Trophoblast cell (in vitro differentiated cells and primary cell): ENCODE results near the gene TGFB1I1.
A peak's percentile ranks its signal among the peaks of the same experiment; 100 is the strongest.

ENCODE experiments used
- DNase-seq, 2 donors: peaks; one replicate each; pipeline ENCODE4 v3.0.0-alpha.2; 2016
- H2AFZ ChIP-seq: 2 replicates; pipeline ENCODE4 v1.6.1; 2013; ENCODE audit warnings: low read length, moderate library complexity, mild to moderate bottlenecking; ENCODE audit not compliant: insufficient read depth, poor library complexity
- H2AK5ac ChIP-seq: 2 replicates; pipeline ENCODE4 v1.6.1; 2013; ENCODE audit warnings: mild to moderate bottlenecking, low read length
- H2BK120ac ChIP-seq: 2 replicates; pipeline ENCODE4 v1.6.1; 2013; ENCODE audit warnings: low read length, mild to moderate bottlenecking, moderate library complexity; ENCODE audit not compliant: insufficient read depth, poor library complexity
- H2BK12ac ChIP-seq: 2 replicates; pipeline ENCODE4 v1.6.1; 2013; ENCODE audit warnings: mild to moderate bottlenecking, low read length, moderate library complexity
- H2BK5ac ChIP-seq: 2 replicates; pipeline ENCODE4 v1.6.1; 2013; ENCODE audit warnings: low read length, low read depth, moderate library complexity, mild to moderate bottlenecking; ENCODE audit not compliant: poor library complexity
- H3K14ac ChIP-seq: 2 replicates; pipeline ENCODE4 v1.6.1; 2013; ENCODE audit warnings: mild to moderate bottlenecking, low read length
- H3K18ac ChIP-seq: 2 replicates; pipeline ENCODE4 v1.6.1; 2013; ENCODE audit warnings: mild to moderate bottlenecking, low read length
- H3K23ac ChIP-seq: 2 replicates; pipeline ENCODE4 v1.6.1; 2013; ENCODE audit warnings: low read length
- H3K27ac ChIP-seq: 2 replicates; pipeline ENCODE4 v1.5.1; 2013; ENCODE audit warnings: low read depth, mild to moderate bottlenecking, inconsistent platforms, low read length, moderate library complexity
- H3K27me3 ChIP-seq: 2 replicates; pipeline ENCODE4 v1.6.1; 2013; ENCODE audit warnings: inconsistent platforms, mild to moderate bottlenecking, low read length, moderate library complexity; ENCODE audit not compliant: insufficient read depth
- H3K36me3 ChIP-seq, 2 experiments: 1 replicate in 1 of 2; 2 replicates in 1 of 2; pipeline ENCODE4 v1.6.1; 2013; ENCODE audit warnings: low read length in 2 of 2, mild to moderate bottlenecking in 2 of 2, moderate library complexity in 1 of 2; ENCODE audit not compliant: insufficient read depth in 2 of 2, control insufficient read depth in 1 of 2
- H3K4ac ChIP-seq: 2 replicates; pipeline ENCODE4 v1.6.1; 2013; ENCODE audit warnings: low read depth, mild to moderate bottlenecking, low read length, moderate library complexity
- H3K4me1 ChIP-seq, 2 experiments: 1 replicate in 1 of 2; 2 replicates in 1 of 2; pipeline ENCODE4 v1.6.1; 2013; ENCODE audit warnings: low read length in 2 of 2, mild to moderate bottlenecking in 2 of 2, moderate library complexity in 1 of 2; ENCODE audit not compliant: insufficient read depth in 2 of 2, control insufficient read depth in 1 of 2
- H3K4me2 ChIP-seq: 2 replicates; pipeline ENCODE4 v1.6.1; 2013; ENCODE audit warnings: inconsistent platforms, mild to moderate bottlenecking, low read length, moderate library complexity
- H3K4me3 ChIP-seq: 2 replicates; pipeline ENCODE4 v1.5.1; 2013; ENCODE audit warnings: mild to moderate bottlenecking, low read depth, low read length, inconsistent platforms
- H3K79me1 ChIP-seq: one replicate; pipeline ENCODE4 v1.6.1; 2013; ENCODE audit warnings: low read length
- H3K79me2 ChIP-seq: 2 replicates; pipeline ENCODE4 v1.6.1; 2013; ENCODE audit warnings: low read length, mild to moderate bottlenecking; ENCODE audit not compliant: control insufficient read depth, insufficient read depth, poor library complexity
- H3K9ac ChIP-seq: 2 replicates; pipeline ENCODE4 v1.6.1; 2013; ENCODE audit warnings: mild to moderate bottlenecking, low read length
- H3K9me3 ChIP-seq: 2 replicates; pipeline ENCODE4 v1.6.1; 2013; ENCODE audit warnings: low read depth, mild to moderate bottlenecking, control low read depth, inconsistent platforms, low read length; ENCODE audit not compliant: insufficient read depth
- H4K12ac ChIP-seq: 2 replicates; pipeline ENCODE4 v1.6.1; 2013; ENCODE audit warnings: low read depth, mild to moderate bottlenecking, low read length, moderate library complexity
- H4K8ac ChIP-seq: 2 replicates; pipeline ENCODE4 v1.6.1; 2013; ENCODE audit warnings: low read depth, mild to moderate bottlenecking, low read length, moderate library complexity
- H4K91ac ChIP-seq: one replicate; pipeline ENCODE4 v1.6.1; 2013; ENCODE audit warnings: low read depth, mild to moderate bottlenecking, low read length, moderate library complexity
- WGBS: extraction: QIAGEN DNeasy Blood & Tissue Kit; methylation state at CpG from one replicate; pipeline ENCODE4 v1.1.7; 2013; ENCODE audit warnings: missing lambda C conversion rate; ENCODE audit not compliant: insufficient read length, insufficient coverage; ENCODE audit errors: extremely low coverage; 5-methylcytosine and 5-hydroxymethylcytosine counted together

TGFB1I1 gene

GRCh38 chr16:31505483-31505882 lies 33.5 kb downstream of the TGFB1I1 start:
- no peak overlapping the region for H4K12ac ChIP-seq
- H2BK5ac ChIP-seq: no peak overlapping the region
- no peak overlapping the region for H3K4me2 ChIP-seq
- no peak overlapping the region for H2AK5ac ChIP-seq
- no peak overlapping the region for H3K14ac ChIP-seq
- H3K23ac ChIP-seq: no peak overlapping the region
- no peak overlapping the region for H3K18ac ChIP-seq
- H2AFZ ChIP-seq: no peak overlapping the region
- H3K27me3 ChIP-seq: no peaks in the 10 kb centered on the region
- no CpG with 5 or more reads among the region's 4 CpGs for WGBS
- no peaks in the 10 kb centered on the region for H3K9me3 ChIP-seq
- no peak overlapping the region for H2BK120ac ChIP-seq
- no peak overlapping the region for H2BK12ac ChIP-seq
- no peak for DNase-seq
- H3K4ac ChIP-seq: no peak overlapping the region
- peaks cover 0 to 2% of the 10 kb centered on the region in 2 experiments for H3K36me3 ChIP-seq
- H3K27ac ChIP-seq: no peak overlapping the region
- H3K9ac ChIP-seq: no peak overlapping the region
- no peak overlapping the region for H4K91ac ChIP-seq
- peaks cover 3 to 14% of the 10 kb centered on the region in 2 experiments for H3K4me1 ChIP-seq
- H3K4me3 ChIP-seq: no peak overlapping the region
- H4K8ac ChIP-seq: no peak overlapping the region
- peaks cover 10% of the 10 kb centered on the region for H3K79me1 ChIP-seq
- peaks cover 11% of the 10 kb centered on the region for H3K79me2 ChIP-seq

- Histone ChIP-seq H3K4me2 (peak overlapping the region; percentile 66), H3K79me1 (peaks cover 10% of the 10 kb centered on the region), H3K18ac (peak overlapping the region; percentile 75), H3K4me1 (peaks cover 3 to 8% of the 10 kb centered on the region in 2 experiments), H4K12ac (peak overlapping the region; percentile 99), H3K23ac (no peak overlapping the region), H3K14ac (peak overlapping the region; percentile 90), H4K8ac (peak overlapping the region; percentile 96), H3K4me3 (peak overlapping the region; percentile 94), H3K4ac (peak overlapping the region; percentile 90), H3K9me3 (no peaks in the 10 kb centered on the region), H2BK12ac (peak overlapping the region; percentile 0), H3K27ac (peak overlapping the region; percentile 91), H3K79me2 (peaks cover 11% of the 10 kb centered on the region), H4K91ac (peak overlapping the region; percentile 97), H3K9ac (peak overlapping the region; percentile 92), H2AK5ac (peak overlapping the region; percentile 9), H2AFZ (peak overlapping the region; percentile 38), H2BK120ac (peak overlapping the region; percentile 52), H2BK5ac (peak overlapping the region; percentile 97), H3K27me3 (no peaks in the 10 kb centered on the region), H3K36me3 (no peaks in the 10 kb centered on the region)
- DNase-seq: no peak
- no CpG with 5 or more reads among the region's 12 CpGs for WGBS
Observed at GRCh38 chr16:31507617-31507928, 35.6 kb downstream of the TGFB1I1 start.

DNA sequence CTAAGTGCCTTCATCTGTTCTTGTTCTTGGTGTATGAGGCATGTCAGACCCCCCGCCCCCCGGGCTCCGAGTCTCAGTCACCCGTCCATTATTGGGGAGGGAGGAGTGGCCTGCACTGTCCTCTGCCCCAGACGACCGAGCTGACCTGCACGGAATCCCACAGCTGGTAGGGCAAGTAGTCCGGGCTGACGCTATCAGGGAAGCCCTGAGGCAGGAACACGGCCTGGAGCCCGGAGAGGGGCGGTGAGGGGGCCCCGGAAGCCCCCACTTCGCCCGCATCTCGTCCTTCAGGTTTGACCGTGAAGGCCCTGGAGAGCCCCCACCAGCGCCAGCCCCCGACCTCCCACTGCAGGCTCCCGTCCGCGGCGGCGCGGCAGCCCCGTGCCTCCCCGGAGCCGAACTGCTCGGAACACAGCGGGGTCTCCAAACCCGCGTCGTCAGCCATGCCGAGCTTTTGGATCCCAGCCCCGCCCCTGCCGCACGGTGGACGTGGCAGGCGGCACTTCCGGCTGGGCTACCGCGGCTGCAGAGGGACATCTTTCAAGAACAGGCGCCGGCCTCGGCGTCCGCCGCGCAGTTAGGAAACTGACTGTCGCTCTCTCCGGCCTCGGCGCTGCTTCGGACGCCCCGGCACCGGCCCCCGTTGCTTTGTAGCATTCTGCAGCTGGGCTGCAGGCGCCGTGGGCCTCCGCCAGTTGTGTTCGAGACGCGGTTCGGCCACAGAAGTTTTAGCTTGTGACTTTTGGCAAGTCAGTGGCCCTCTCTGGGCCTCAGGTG lies 36.2 kb downstream of the TGFB1I1 start, which contains the start of gene RUSF1:
RUSF1 (minus strand) TSS at position 463 of the 777 bp plus-strand sequence; CDS start at position 445, 18 bp downstream.
- Histone ChIP-seq H3K23ac (no peak within 1 kb of the TSS), H2BK120ac (peak within 1 kb of the TSS; percentile 81), H3K9me3 (no peaks in the 10 kb centered on the region), H3K4me3 (peak within 1 kb of the TSS; percentile 94), H4K91ac (peak within 1 kb of the TSS; percentile 97), H3K27ac (peak within 1 kb of the TSS; percentile 91), H3K18ac (peak within 1 kb of the TSS; percentile 81), H3K79me2 (peaks cover 11% of the 10 kb centered on the region), H3K4me2 (peak within 1 kb of the TSS; percentile 66), H3K79me1 (peaks cover 10% of the 10 kb centered on the region), H2BK5ac (peak within 1 kb of the TSS; percentile 97), H4K12ac (peak within 1 kb of the TSS; percentile 99), H3K27me3 (no peaks in the 10 kb centered on the region), H2AFZ (peak within 1 kb of the TSS; percentile 87), H3K36me3 (no peaks in the 10 kb centered on the region), H3K14ac (peak within 1 kb of the TSS; percentile 99), H2AK5ac (peak within 1 kb of the TSS; percentile 62), H4K8ac (peak within 1 kb of the TSS; percentile 99), H3K4ac (peak within 1 kb of the TSS; percentile 90), H2BK12ac (peak within 1 kb of the TSS; percentile 0), H3K4me1 (peaks cover 3 to 8% of the 10 kb centered on the region in 2 experiments), H3K9ac (peak within 1 kb of the TSS; percentile 92)
- WGBS: no CpG with 5 or more reads among the region's 65 CpGs
- DNase-seq: peak; percentile 88 to 92

- H3K9me3 ChIP-seq: no peaks in the 10 kb centered on the region
- peak overlapping the region; percentile 87 for H2AFZ ChIP-seq
- peak overlapping the region; percentile 88 for H3K4ac ChIP-seq
- H3K14ac ChIP-seq: peak overlapping the region; percentile 99
- peak in 1 of 2 donors; percentile 26 for DNase-seq
- peak overlapping the region; percentile 66 for H3K4me2 ChIP-seq
- WGBS: no CpG with 5 or more reads among the region's 6 CpGs
- H3K79me2 ChIP-seq: peaks cover 11% of the 10 kb centered on the region
- H3K23ac ChIP-seq: no peak overlapping the region
- peak overlapping the region; percentile 95 for H2BK5ac ChIP-seq
- peak overlapping the region; percentile 99 for H4K12ac ChIP-seq
- H3K4me3 ChIP-seq: peak overlapping the region; percentile 94
- peak overlapping the region; percentile 99 for H4K8ac ChIP-seq
- peak overlapping the region; percentile 73 for H3K27ac ChIP-seq
- peaks cover 10% of the 10 kb centered on the region for H3K79me1 ChIP-seq
- peak overlapping the region; percentile 62 for H2AK5ac ChIP-seq
- peak overlapping the region; percentile 81 for H3K18ac ChIP-seq
- H3K4me1 ChIP-seq: peaks cover 3 to 8% of the 10 kb centered on the region in 2 experiments
- no peaks in the 10 kb centered on the region for H3K27me3 ChIP-seq
- peak overlapping the region; percentile 86 for H3K9ac ChIP-seq
- H2BK12ac ChIP-seq: no peak overlapping the region
- peak overlapping the region; percentile 95 for H4K91ac ChIP-seq
- peak overlapping the region; percentile 81 for H2BK120ac ChIP-seq
- H3K36me3 ChIP-seq: no peaks in the 10 kb centered on the region
Observed at GRCh38 chr16:31508706-31509195, 36.8 kb downstream of the TGFB1I1 start.
